NCI-H1694 (cell line): ENCODE measurements around the gene PCSK2.

Experiments used
- DNase-seq: peaks from one replicate; lab custom pipeline; 2025; lab: John Stamatoyannopoulos, UW

Gene PCSK2

DNA sequence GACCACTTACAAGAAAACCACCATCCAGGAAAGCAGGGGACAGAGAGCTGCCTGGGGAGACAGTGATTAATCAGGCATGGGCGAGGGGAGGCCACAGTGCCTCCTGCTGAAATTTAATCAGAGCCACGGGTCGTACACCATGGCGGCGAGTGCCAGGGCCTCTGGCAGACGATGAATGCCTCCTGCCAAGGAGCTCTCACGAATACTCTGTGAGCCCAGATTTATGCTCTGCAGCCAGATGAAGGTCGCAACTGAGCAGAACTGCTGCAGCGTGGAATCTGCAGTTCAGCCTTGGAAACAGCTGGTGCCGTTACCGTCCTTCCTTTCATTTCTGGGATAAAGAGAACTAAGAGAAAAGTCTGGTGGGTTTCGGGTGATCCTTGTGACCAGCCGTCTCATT, 218.7 kb downstream of the PCSK2 start:
- DNase-seq = no peak

DNA sequence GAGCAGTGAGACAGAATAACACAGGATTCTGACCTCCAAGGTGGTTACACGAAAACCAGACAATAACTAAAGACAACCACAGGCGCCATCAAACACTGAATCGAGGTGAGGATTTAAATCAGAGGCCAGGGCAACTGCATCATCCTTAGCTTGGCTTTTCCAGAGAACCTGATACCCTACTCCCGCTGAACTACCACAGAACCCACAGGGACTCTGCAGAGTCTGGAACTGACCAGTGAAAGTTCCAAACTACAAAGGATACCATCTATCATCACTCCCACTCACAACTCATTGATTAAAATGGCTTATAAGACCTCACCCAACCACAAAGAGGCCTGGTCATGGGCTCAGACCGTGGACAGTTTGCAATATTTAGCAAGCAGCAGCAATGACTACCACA, 219.3 kb downstream of the PCSK2 start:
- DNase-seq = no peak

DNA sequence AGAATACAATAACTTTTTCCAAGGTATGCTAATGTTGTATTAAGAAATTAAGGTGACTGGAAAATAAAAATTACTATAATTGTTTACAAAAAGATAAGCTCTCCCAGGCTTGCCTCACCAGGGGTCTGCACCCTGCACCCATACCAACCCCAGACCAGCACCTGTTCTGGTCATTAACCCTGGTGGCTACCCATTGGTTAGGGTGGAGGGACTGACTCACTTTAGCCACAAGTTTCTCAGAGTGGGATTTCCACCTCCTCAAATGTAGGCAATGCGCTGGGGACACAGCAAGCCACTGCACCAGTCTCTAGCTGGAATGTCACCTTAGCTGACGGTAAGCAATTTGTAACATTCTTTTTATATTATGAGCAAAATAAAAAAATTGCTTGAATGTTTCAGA, 221.2 kb downstream of the PCSK2 start:
- DNase-seq = no peak

DNA sequence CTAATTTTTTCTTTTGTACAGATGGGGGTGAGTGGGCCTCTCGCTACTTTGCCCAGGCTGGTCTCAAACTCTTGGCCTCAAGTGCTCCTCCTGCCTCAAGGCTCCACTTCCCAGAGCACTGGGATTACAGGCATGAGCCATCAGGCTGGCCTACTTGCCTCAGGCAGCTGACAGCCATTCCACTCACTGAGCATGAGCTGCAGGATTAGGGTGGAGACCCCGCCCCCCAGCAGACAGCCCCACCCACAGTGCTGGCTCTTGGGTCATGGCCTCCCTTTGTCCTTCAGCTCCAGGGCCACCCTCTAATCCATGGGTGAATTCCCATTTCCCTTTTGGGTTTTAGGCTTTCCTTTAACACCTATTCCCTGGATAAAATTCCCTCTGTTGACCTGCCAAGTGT, 222.2 kb downstream of the PCSK2 start:
- no peak for DNase-seq

DNA sequence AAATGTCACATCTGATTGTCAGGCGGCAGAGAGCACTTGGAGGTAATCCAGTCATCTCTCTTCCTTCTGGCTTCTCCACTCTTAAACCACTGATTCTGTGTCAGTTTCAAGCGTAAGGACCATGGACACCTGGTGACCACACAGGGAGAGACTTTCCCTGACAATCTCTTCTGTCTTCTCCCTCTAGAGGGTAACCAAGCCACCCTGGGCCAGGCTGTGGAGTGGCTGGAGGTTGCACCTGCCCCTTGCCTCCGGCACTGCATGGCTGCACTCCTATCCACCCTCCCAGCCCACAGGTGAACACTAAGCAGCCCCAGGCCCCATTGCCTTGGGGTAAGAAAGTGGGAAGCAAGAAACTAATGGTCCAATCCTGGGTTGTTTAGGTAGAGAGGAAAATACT, 225.6 kb downstream of the PCSK2 start:
- DNase-seq = no peak

DNA sequence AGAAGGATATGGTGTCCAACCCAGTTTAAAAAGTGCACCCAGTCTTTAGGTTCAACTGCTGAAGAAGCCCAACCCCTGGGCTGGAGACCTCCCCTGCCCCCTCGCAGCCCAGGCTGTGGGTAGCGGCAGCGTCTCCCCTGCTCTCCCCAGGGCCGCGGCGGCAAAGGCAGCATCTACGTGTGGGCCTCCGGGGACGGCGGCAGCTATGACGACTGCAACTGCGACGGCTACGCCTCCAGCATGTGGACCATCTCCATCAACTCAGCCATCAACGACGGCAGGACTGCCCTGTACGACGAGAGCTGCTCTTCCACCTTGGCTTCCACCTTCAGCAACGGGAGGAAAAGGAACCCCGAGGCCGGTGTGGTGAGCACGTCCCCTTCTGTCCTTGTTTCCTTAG, 226.8 kb downstream of the PCSK2 start:
- DNase-seq = no peak

DNA sequence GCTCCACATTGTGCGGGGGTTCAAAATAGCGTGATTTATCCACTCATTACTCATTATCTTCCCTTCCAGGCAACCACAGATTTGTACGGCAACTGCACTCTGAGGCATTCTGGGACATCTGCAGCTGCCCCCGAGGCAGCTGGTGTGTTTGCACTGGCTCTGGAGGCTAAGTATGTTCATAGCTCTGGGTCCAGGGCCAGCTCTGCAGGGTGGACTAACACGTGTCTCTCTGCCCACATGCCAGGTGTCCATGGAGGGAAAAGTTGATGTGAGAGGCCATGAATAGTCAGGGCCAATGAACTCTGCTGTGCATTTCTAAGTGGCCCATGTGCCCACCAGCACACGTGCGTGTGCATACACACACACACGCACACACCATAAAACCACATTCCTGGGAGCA, 229.4 kb downstream of the PCSK2 start:
- no peak for DNase-seq

DNA sequence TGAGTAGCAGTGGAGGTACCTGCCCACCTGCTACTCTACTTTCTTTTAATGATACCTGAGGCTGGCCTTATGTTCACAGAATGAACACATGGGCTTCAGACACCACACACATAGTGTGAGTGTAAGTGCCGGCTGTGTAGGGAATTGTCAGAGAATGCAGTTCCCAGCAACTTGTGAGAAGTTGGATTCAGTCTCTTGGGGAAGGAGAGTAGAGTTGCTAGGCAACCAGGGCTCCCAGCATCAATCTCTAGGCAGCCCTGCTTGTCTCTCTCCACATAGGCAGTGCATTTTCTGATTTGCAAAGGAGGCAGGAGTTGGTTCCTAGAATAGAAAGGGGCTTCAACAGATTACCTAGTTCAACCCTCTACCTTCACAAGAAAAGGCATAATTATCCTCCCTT, 230.2 kb downstream of the PCSK2 start:
- no peak for DNase-seq

DNA sequence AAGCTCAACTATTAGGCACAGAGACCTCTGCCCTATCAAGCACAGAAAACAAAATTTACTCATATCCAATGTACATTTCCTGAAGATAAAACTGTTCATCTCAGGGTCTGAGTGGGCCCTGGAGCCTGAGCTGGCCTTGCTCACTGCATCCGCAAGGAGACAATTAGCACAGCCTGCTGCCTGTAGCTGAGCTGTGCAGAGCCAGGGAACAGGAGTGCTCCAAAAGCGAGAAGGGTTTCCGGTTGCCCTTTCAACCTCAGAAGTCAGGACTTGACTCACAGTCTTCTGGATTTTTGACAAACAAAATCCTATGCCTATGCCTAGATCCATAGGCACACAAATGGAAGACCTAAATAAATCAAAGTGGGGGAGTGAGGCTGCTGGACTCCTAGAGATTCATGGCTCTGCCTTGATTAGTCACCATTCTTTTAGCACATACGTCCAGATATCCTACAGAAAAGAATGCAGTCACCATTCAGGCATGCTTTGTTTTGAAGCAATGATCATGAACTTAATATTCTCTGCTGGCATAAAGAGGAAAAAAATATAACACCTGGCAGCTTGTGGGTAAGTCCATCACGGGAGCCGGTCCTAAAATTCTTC, 230.8 kb downstream of the PCSK2 start:
- DNase-seq = no peak

DNA sequence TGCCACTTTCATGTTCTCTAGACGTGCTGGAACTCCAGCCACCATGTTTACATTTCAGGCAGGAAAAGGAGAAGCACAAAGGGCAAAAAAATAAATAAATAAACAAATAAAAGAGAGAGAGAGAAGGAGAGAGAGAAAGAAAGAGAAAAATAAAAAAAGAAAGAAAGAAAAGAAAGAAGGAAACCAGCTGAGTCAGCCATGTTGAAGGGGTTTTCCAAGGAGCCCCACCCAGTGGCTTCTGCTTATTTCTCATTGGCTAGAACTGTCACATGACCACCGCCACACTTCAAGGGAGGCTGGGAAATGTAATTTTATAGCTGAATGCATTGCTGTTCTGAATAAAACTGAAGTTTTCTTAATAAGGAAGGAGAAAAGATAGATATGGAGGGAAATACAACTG, 233.3 kb downstream of the PCSK2 start:
- DNase-seq = no peak

DNA sequence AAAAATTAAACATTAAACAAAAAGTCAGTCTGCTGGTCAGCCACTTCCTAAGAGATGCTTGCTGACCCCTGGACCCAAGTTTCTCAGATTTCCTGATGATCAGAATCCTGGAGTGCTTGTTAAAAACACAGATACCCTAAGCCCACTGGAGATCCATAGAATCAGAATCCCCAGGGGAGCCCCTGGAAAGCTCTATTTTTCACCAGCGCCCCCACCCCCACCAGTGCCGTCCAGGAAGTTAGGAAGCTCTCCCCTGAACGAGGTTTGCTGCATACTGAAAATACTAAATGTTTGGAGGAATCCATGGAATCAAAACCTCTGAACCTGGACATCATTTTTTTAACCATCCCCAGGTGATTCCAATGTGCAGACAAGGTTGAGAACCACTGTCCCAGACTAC, 235.1 kb downstream of the PCSK2 start:
- DNase-seq = no peak

DNA sequence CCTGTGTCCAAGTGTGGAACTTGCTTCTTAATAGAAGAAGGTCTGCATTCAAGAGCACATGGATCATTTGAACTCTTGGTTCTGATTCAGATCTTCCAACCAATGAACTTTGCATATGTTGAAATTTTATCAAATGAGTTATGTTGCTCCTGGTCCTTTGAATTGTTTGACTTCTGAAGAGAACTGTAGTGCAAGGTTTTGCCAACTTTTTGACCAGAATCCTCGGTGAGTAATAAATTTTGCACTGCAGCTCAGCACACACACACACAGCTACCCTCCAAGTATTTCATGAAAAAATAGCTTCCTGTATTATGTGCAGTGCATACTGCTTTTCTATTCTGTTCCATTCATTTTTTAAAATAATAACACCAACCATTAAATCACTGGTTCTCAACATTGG, 236.9 kb downstream of the PCSK2 start:
- no peak for DNase-seq

DNA sequence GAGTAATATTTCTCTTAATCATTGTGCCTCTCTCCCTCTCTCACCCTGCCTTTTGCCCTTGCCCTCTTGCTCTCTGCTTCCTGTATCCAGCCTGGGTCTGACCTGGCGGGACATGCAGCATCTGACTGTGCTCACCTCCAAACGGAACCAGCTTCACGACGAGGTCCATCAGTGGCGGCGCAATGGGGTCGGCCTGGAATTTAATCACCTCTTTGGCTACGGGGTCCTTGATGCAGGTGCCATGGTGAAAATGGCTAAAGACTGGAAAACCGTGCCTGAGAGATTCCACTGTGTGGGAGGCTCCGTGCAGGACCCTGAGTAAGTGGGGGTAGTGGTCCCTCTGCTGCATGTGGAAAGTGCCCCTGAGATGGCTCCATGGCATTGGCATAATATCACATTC, 238.4 kb downstream of the PCSK2 start:
- DNase-seq = no peak

DNA sequence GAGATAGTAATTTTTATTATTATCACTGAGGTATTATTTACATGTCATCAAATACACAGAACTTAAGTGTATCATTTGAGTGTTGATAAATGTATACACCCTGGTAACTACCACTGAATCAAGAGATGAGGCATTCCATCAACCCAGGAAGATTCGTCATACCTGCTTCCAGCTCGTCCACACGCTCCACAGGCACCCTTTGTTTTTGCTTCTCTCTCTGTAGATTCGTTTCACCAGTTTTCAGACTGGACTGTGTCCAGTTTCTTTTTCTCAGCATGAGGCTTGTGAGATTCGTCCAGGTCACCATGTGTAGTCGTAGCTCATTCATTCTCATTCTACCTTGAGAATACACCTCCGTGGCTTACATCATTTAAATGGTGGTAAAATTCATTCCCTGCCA, 239.8 kb downstream of the PCSK2 start:
- no peak for DNase-seq

DNA sequence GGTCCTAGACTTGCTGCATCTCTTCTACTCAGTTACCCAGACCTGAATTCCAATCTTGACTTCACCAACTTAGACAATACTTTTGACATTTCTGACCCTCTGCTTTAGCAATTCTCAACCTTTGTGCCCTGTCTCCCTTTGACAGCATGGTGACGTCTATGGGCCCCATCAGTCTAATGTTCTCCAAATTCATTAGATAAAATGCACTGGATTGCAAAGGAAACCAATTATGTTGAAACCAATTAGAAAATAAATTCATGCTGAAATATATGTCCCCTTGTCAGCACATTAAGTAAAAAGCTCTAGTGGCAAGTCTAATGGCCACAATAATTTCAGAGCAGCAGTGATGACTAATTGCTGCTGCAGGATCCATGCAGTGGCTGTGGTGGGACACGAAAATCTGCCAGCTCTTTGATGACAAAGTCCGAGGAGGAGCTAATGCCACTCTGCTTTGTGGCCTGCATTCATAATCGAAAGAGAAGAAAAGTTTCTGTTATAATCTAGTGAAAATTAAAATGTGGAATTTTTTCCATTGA, 240.3 kb downstream of the PCSK2 start:
- no peak for DNase-seq

DNA sequence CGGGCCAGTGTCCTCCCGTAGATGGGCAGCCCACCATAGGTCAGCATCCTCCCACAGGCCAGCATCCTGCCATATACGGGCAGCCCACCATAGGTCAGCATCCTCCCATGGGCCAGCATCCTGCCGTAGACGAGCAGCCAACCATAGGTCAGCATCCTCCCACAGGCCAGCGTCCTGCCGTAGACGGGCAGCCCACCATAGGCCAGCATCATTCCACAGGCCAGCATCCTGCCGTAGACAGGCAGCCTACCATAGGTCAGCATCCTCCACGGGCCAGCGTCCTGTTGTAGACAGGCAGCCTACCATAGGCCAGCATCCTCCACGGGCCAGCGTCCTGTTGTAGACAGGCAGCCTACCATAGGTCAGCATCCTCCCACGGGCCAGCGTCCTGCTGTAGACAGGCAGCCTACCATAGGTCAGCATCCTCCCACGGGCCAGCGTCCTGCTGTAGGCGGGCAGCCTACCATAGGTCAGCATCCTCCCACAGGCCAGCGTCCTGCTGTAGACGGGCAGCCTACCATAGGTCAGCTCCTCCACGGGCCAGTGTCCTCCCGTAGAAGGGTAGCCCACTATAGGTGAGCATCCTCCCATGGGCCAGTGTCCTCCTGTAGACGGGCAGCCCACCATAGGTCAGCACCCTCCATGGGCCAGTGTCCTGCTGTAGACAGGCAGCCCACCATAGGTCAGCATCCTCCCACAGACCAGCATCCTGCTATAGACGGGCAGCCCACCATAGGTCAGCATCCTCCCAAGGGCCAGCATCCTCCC, 241.4 kb downstream of the PCSK2 start:
- DNase-seq = no peak

DNA sequence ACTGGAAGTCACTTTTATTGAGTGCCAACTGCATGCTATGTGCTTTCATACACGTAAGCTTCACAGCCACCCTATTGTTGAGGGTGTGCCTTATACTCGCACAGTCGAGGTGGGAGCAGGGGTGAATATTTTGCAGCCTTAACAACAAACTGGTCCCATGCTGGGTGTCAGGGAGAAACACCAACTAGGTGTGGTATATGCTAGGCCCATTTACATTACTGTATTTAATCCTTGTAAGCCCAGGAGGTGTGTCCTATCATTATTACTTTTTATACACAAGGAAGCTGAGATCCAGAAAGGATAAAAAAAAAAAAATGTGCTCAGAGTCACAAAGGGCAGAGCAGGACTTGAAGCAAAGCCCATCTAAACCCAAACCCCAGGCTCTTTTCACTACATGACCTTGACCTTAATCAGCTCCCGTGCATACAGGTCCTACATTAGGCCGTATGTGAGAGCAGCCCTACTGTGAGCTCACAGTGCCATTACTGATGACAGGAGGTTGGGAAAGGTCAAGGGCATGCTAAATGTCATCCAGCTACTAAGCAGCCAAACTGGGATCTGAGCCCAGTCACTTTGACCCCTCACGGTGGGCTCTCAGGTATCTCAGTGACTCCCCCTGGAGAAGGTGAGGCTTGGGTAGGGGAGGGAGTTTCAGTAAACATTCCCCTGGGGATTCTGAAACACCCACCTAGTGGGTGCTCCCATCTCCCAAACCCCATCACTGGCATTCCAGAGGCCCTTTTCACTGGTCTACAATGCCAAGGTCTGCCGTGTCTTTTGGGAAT, 242.6 kb downstream of the PCSK2 start:
- no peak for DNase-seq

DNA sequence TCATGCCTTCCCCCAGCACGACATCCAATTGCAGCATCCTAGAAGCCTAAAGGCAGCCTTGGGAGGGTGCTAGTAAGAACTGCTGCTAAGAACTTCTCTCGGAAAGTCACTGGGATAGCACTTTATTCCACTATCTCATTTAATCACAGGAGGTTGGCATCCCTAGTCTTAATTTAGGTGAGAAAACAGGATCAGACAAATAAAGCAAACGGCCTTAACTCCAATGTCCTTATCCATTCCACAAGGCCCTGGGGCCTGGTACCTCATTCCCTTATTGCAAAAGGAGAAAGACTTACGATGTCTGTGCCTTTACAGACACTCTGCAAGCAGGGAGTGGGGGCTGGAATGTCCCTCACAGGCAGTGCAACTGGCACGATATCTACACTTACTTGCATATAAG, 243.7 kb downstream of the PCSK2 start:
- no peak for DNase-seq

DNA sequence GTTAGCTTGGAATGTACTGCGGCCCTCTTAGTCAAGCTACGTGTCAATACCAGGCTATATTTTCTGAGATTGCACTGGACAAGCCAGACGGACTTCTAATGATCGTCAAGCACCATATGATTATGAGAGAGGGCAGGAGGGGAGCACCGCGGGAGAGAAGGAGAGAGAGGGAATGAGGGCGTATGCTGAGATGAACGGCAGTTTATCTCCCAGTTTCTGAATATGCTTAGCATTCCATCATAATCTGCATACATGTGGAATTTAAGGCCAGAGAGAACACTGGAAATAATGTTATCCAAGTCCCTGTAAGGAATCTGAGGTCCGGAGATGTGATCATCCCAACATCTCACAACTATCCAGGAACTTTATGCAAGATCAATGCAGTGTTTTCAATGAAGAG, 244.1 kb downstream of the PCSK2 start:
- no peak for DNase-seq

DNA sequence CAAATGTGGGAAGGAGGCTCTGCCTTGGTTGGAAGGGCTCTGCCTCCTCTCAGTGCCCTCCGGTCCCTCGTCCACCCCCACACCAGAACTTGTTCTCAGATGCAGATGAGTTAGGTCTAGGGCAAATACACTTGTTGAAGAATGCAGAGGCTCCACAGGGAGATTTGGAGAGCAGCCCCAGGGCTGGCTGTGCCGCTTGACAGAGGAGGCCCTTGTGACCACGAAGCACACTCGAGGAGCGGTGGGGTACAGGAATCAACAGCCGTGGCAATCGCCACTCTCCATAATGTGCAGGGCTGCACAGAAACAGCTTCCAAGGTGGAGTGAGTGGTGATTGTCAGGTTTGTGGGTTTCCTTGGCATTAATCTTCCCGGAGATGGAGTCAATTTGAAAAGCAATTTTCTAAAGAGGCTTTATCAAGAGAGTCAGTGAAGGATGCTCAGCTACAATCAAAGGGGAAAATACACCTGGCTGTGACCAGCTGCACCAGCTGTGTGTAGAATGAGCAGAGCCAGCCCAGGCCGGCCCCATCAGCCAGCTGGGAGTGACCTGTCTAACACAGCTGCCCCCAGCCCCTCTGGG, 244.9 kb downstream of the PCSK2 start:
- DNase-seq = no peak

DNA sequence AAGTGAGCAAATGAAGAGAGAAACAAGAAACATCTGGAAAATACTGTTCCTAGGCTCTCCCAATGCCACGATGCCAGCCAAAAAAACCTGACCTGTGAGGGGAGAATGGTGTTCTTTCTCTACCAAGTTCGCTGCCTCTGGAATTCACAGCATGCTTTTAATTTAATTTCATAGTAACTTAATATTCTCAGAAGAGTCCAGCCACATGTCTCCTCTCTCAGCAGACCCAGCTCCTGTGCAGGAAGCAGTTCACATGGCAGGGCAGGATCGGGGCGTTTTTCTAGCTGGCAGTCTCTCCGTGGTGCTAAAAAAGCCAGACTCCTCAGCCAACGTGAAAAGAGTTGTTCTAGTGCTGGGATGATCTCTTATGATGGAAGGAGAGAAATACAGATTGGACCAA, 246.8 kb downstream of the PCSK2 start:
- no peak for DNase-seq

DNA sequence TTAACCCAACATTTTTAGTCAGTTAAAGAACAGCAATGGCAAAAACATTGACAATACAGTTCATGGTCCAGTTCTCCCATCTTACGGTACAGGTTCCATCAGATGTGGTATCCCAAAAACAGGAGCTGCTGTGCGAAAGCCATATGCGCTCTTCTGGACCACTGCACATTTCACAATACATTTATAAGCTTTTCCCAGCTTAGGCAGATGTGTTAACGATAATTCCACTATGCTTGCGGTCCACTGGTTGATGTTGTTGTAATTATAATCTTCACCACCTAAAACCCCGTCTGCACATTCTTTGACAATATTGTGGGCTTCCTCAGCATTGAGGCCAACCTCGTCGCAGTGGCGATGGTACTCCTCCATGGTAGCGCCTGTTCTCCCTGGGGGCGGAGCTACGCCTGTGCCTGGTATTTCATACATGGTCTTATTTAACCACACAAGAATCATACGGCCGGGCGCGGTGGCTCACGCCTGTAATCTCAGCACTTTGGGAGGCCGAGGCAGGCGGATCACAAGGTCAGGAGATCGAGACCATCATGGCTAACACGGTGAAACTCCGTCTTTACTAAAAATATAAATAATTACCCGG, 252.3 kb downstream of the PCSK2 start:
- peak; percentile 82 for DNase-seq
